Hematopoietic multipotent progenitor cell treated with erythropoietin and hydrocortisone succinate and interleukin-3 and kit ligand, for 17 days (in vitro differentiated cells): ENCODE measurements around the gene RNF215.
"Not testable (repeated sequence)": the region's sequence is repeated elsewhere in the genome, so short reads cannot be mapped to it uniquely, and the experiment has no call there.

Source experiments
- DNase-seq: peaks from one replicate; pipeline ENCODE4 v3.0.0-alpha.2; 2015; ENCODE audit warnings: low spot score

RNF215 gene

GRCh38 chr22:30362651-30363281, 24.4 kb downstream of the RNF215 start:
- DNase-seq, result peak; percentile 79

- DNase-seq, result no peak
Measured at GRCh38 chr22:30361916-30362650, 25.1 kb downstream of the RNF215 start.

GRCh38 chr22:30358541-30358940, 28.7 kb downstream of the RNF215 start:
- DNase-seq, result no peak

GRCh38 chr22:30357650-30358215, 29.5 kb downstream of the RNF215 start:
- no peak for DNase-seq

- no peak for DNase-seq
Measured at GRCh38 chr22:30357236-30357570, 30.0 kb downstream of the RNF215 start.

- DNase-seq, result peak; percentile 91
Measured at GRCh38 chr22:30356449-30357235, 30.6 kb downstream of the RNF215 start, which contains the start of the genes CCDC157 and SF3A1. Gene CCDC157 (plus strand): TSS chr22:30357007. CDS start chr22:30366001, 8,994 bp downstream. Gene SF3A1 (minus strand): TSS chr22:30356894. CDS start chr22:30356792, 102 bp downstream.

- no peak for DNase-seq
Measured at GRCh38 chr22:30354644-30355043, 32.6 kb downstream of the RNF215 start.

GRCh38 chr22:30351226-30351625, 36.0 kb downstream of the RNF215 start:
- no peak for DNase-seq

GRCh38 chr22:30348809-30349208, 38.4 kb downstream of the RNF215 start:
- no peak for DNase-seq

GRCh38 chr22:30348404-30348803, 38.8 kb downstream of the RNF215 start:
- DNase-seq, result no peak

- DNase-seq, result no peak
Measured at GRCh38 chr22:30347255-30347892, 39.8 kb downstream of the RNF215 start.

- no peak for DNase-seq
Measured at GRCh38 chr22:30344447-30345200, 42.6 kb downstream of the RNF215 start.

- no peak for DNase-seq
Measured at GRCh38 chr22:30340911-30341685, 46.1 kb downstream of the RNF215 start.

- no peak for DNase-seq
Measured at GRCh38 chr22:30338802-30339201, 48.4 kb downstream of the RNF215 start.

- DNase-seq, result not testable (repeated sequence)
Measured at GRCh38 chr22:30338341-30338740, 48.9 kb downstream of the RNF215 start.

GRCh38 chr22:30337461-30337778, 49.8 kb downstream of the RNF215 start:
- DNase-seq, result no peak

- DNase-seq, result no peak
Measured at GRCh38 chr22:30336752-30337460, 50.3 kb downstream of the RNF215 start.

- no peak for DNase-seq
Measured at GRCh38 chr22:30335236-30335635, 52.0 kb downstream of the RNF215 start.

GRCh38 chr22:30334646-30335045, 52.6 kb downstream of the RNF215 start:
- no peak for DNase-seq

GRCh38 chr22:30333707-30334087, 53.5 kb downstream of the RNF215 start:
- no peak for DNase-seq
